Rectal smooth muscle tissue (tissue), 1 donor: ENCODE data around the gene RBBP8NL.

Experiments
- H3K27ac ChIP-seq: one replicate; pipeline ENCODE4 v1.7.0; 2013; ENCODE audit warnings: low read depth, low read length, inconsistent platforms
- H3K27me3 ChIP-seq: one replicate; pipeline ENCODE4 v1.7.0; 2013; ENCODE audit warnings: low read length; ENCODE audit not compliant: control insufficient read depth, insufficient read depth
- H3K36me3 ChIP-seq: one replicate; pipeline ENCODE4 v1.7.0; 2013; ENCODE audit warnings: low read length; ENCODE audit not compliant: control insufficient read depth, insufficient read depth
- H3K4me1 ChIP-seq: one replicate; pipeline ENCODE4 v1.7.0; 2013; ENCODE audit warnings: low read length; ENCODE audit not compliant: control insufficient read depth, insufficient read depth
- H3K4me3 ChIP-seq: one replicate; pipeline ENCODE4 v1.7.0; 2013; ENCODE audit warnings: low read length
- H3K9ac ChIP-seq: one replicate; pipeline ENCODE4 v1.7.0; 2013; ENCODE audit warnings: low read length

The RBBP8NL gene

DNA sequence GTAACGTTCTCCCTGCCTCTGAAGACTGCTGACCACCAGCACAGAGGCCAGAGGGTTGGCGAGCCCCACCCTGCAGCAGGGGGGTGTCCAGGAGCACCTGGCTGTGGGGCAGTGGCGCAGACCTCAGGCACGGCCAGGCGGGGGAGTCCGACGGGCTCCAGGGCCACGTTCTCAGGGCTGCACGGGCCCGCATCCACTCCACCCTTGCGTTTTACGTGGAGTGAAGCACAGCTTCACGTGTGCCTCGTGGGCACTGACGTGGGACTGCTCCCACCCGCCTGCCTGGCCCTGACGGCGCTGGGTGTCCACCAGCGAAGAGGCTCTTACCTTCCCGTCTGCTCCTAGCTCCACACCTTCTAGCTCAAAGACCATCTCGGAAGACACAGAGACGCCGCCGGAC, 33.5 kb downstream of the RBBP8NL start:
- H3K27me3 ChIP-seq: no peaks in the 10 kb centered on the region
- no peak overlapping the region for H3K9ac ChIP-seq
- H3K27ac ChIP-seq: no peak overlapping the region
- H3K36me3 ChIP-seq: peaks cover 12% of the 10 kb centered on the region
- H3K4me1 ChIP-seq: no peaks in the 10 kb centered on the region
- H3K4me3 ChIP-seq: no peak overlapping the region

- no peaks in the 10 kb centered on the region for H3K27me3 ChIP-seq
- no peak overlapping the region for H3K27ac ChIP-seq
- no peak overlapping the region for H3K9ac ChIP-seq
- no peaks in the 10 kb centered on the region for H3K4me1 ChIP-seq
- H3K36me3 ChIP-seq: peaks cover 17% of the 10 kb centered on the region
- H3K4me3 ChIP-seq: no peak overlapping the region
Observed at GRCh38 chr20:62393335-62393665, 34.0 kb downstream of the RBBP8NL start.

DNA sequence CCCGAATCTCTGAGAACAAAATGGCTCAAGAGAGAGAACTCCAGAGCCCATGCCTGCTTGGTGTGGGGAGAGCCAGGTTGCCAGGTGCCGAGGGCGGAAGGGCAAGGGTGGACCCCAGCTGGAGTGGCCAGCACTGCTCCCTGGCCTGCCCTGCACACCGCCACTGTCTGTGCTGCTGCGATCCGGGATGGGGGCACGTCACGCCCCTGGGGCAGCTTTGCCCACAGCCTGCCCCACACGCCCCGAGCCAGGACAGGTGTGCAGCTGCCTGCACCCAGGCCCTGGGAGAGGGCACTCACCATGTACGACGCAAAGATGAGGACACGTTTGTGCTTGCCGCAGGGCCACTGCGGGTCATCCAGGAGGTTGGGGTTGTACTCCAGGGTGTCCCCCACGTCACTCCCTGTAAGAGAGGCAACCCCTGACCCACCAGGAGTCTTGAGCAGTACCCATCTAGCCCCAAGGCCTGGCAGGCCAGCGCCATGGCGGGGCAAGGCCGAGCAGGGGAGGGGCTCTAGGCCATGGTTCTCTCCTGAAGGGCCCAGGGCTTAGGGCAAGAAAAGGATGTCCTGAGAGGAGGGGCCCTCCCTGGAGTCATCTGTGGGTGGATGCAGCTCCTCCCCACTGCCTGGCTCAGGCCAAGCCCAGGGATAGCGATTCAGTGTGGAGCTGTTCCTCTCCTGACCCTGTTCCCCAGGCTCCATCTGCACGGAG, 34.6 kb downstream of the RBBP8NL start:
- H3K36me3 ChIP-seq: peaks cover 17% of the 10 kb centered on the region
- H3K4me1 ChIP-seq: peaks cover under 1% of the 10 kb centered on the region
- no peak overlapping the region for H3K27ac ChIP-seq
- H3K4me3 ChIP-seq: no peak overlapping the region
- H3K27me3 ChIP-seq: no peaks in the 10 kb centered on the region
- H3K9ac ChIP-seq: no peak overlapping the region

GRCh38 chr20:62392077-62392418, 35.3 kb downstream of the RBBP8NL start:
- H3K27ac ChIP-seq: no peak overlapping the region
- peaks cover 14% of the 10 kb centered on the region for H3K36me3 ChIP-seq
- H3K4me1 ChIP-seq: peaks cover 5% of the 10 kb centered on the region
- no peak overlapping the region for H3K4me3 ChIP-seq
- no peak overlapping the region for H3K9ac ChIP-seq
- H3K27me3 ChIP-seq: no peaks in the 10 kb centered on the region

GRCh38 chr20:62391165-62392076, 35.9 kb downstream of the RBBP8NL start:
- Histone ChIP-seq H3K36me3 (peaks cover 14% of the 10 kb centered on the region), H3K4me3 (no peak overlapping the region), H3K27me3 (no peaks in the 10 kb centered on the region), H3K27ac (no peak overlapping the region), H3K4me1 (peaks cover 5% of the 10 kb centered on the region), H3K9ac (no peak overlapping the region)

DNA sequence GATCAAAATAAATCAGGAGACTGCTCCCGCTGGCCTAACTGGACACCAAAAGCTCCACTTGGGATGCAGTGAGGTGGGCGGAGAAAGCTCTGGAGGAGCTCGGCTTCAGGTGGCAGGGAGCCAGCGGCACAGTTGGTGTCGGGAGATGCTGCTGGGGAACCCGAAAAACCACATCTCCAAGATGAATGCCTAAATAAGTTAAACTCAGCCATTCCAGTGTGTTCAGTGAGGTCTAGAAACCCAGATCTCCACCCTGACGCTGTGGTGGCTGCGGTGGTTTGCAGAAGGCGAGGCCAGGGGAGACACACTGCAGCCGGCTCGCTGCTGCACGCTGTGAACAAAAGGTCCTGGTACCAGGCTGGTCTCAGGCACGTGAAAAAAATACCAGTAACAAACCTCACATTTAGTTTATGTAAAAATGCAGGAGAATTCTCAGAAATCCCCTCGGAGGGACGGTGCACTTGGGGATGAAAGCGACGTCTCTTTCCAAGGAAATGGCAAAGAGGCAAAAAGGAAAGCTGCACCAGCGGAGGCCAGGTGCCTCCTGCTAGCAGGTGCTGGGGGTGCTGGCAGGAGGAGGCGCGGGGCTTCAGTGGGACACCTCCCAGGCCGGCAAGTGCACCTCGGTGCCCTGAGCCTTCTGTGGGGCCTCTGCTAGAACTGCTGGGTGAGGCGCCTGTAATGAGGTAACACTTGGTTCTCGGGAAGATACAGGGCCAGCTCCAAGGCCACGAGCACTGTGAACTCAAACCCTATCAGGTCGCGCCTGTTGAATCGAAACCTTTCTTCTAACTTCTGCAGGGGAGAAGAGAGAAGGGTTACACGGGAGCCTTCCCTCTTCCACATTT, 36.8 kb downstream of the RBBP8NL start:
- Histone ChIP-seq H3K27me3 (no peaks in the 10 kb centered on the region), H3K4me3 (no peak overlapping the region), H3K9ac (no peak overlapping the region), H3K27ac (no peak overlapping the region), H3K4me1 (peaks cover 9% of the 10 kb centered on the region), H3K36me3 (peaks cover 14% of the 10 kb centered on the region)

GRCh38 chr20:62389601-62390087, 37.7 kb downstream of the RBBP8NL start:
- H3K36me3 ChIP-seq: peaks cover 14% of the 10 kb centered on the region
- H3K4me3 ChIP-seq: no peak overlapping the region
- no peaks in the 10 kb centered on the region for H3K27me3 ChIP-seq
- peaks cover 12% of the 10 kb centered on the region for H3K4me1 ChIP-seq
- H3K27ac ChIP-seq: no peak overlapping the region
- no peak overlapping the region for H3K9ac ChIP-seq

DNA sequence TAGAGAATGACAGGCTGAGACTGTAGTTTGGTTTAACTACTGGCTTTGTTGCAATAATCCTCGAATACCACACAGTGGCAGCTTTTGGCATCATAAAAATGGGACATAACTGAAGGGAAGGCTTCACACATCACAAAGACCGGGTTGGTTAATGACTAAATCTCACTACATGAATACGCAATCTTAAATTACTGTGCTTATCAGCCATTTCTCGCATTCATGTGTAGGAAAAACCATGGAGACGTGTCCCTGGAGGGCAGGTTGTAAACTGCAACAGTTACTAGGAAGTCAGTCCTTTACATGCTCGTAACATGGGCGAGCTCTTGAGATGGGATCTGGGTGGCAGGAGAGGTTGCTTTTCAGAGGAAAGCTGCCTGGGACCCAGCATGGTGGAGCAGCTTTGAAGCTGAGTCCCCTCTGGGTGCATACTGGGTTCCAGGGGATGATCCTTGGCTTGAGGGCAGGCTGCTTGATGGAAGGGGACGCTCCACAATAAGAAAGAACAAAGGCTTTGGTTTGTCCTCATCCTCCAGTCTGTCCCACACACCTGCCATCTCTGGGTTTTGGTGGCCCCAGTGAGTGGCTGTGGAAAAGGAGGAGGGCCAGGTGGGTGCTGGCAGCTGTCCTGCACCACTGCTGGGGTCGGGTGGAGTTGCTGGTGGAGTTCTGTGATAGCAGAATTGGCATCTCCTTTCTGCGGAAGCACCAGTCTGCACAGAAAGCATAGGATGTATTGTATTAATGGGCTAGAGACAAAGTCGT, 38.3 kb downstream of the RBBP8NL start:
- H3K36me3 ChIP-seq: peaks cover 14% of the 10 kb centered on the region
- H3K27me3 ChIP-seq: no peaks in the 10 kb centered on the region
- H3K27ac ChIP-seq: no peak overlapping the region
- H3K9ac ChIP-seq: no peak overlapping the region
- H3K4me1 ChIP-seq: peaks cover 12% of the 10 kb centered on the region
- H3K4me3 ChIP-seq: no peak overlapping the region

DNA sequence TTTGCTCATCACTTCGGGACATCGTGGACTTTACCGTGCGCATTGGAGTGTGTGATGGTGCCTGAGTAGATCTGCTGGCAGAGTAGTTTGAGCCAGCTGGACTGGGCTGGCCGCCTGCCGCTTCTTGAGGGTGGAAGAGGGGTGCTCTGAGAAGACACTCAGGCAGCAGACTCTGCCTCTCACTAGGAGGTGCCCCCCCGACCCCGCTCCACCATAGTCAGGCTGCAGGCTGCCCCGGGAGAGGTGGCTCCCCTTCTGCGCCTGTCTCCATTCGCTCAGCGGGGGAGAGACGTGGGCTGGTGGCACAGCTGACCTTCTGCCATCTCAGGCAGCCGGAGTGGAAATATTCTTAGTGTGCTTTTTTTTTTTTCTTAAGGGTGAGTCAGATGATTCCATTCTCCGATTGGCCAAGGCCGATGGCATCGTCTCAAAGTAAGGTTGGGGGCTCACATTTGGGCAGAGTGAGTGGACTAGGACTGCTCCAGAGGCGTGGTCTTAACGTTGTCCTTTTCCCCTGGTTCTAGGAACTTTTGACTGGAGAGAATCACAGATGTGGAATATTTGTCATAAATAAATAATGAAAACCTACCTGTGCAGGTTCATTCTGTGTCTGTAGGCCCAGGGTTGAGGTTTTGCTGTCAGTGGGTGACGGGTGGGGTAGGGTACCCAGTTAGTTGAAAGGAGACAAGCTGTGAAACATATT, 39.3 kb downstream of the RBBP8NL start:
- peak overlapping the region; percentile 91 for H3K4me3 ChIP-seq
- H3K9ac ChIP-seq: peak overlapping the region; percentile 70
- peaks cover 14% of the 10 kb centered on the region for H3K36me3 ChIP-seq
- peaks cover 12% of the 10 kb centered on the region for H3K4me1 ChIP-seq
- no peak overlapping the region for H3K27ac ChIP-seq
- H3K27me3 ChIP-seq: no peaks in the 10 kb centered on the region

DNA sequence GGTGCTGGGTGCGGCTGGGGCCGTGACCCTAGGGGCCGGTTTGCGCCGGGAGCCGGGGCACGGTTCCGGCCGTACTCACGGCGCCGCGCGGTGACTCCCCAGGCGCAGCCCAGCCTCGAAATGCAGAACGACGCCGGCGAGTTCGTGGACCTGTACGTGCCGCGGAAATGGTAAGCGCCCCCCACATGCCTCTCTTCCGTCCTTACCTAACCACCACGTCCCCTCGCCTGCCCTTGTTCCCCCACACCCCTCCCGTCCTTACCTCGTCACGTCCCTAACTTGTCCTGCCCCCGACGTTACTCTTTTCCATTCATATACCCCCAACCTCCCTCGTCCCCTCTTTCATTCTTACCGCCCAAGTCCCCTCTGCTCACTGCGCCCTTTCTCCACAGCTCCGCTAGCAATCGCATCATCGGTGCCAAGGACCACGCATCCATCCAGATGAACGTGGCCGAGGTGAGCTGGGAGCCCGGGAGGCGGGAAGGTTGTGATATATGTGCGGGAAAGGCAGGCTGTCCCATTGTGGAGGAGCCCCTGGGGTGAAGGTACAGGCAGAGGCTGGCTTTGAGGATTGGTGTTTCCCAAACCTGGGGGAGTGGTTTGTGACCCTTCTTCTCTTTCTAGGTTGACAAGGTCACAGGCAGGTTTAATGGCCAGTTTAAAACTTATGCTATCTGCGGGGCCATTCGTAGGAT, 40.0 kb downstream of the RBBP8NL start:
- Histone ChIP-seq H3K9ac (peak overlapping the region; percentile 70), H3K4me3 (peak overlapping the region; percentile 91), H3K36me3 (peaks cover 15% of the 10 kb centered on the region), H3K4me1 (peaks cover 15% of the 10 kb centered on the region), H3K27me3 (no peaks in the 10 kb centered on the region), H3K27ac (peak overlapping the region; percentile 94)
